LNCaP clone FGC (cell line): ENCODE measurements around the gene ATP8A2.

ENCODE experiments used
- DNase-seq: peaks from one replicate; pipeline ENCODE4 v3.0.0-alpha.2; 2011; ENCODE audit warnings: low read depth
- H3K4me3 ChIP-seq: 2 replicates; pipeline ENCODE4 v1.5.1; 2011; ENCODE audit warnings: mild to moderate bottlenecking, low read depth, low read length, control low read depth
- TF ChIP-seq, protein P1 (sequence below): IDR thresholded peaks from 2 replicates; pipeline ENCODE4 v1.5.1; 2012; ENCODE audit warnings: mild to moderate bottlenecking; ENCODE audit not compliant: control insufficient read depth, insufficient read depth; ENCODE audit errors: extremely low read depth

ATP8A2 gene

DNA sequence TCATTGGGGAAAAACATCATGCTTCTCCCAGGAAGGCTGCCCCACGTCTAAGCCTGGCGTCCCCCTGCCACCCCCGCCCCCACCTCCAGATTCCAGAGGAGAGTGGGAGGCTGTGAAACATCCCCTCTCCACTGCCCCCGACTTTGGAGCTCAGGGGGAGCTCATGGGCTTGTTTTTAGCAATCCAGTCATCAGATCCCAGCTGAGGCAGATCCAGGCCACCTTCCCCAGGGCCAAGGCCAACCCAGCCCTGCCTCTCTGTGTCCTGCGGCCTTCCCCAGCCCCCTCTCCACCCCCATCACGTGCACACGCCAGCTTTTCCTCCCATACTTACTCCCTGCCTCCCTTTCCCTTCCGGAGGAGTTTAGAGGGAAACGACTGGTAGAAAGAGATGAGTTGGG lies 641.2 kb downstream of the ATP8A2 start:
- H3K4me3 ChIP-seq = no peak overlapping the region
- DNase-seq = no peak
- TF ChIP-seq, protein P1, sequence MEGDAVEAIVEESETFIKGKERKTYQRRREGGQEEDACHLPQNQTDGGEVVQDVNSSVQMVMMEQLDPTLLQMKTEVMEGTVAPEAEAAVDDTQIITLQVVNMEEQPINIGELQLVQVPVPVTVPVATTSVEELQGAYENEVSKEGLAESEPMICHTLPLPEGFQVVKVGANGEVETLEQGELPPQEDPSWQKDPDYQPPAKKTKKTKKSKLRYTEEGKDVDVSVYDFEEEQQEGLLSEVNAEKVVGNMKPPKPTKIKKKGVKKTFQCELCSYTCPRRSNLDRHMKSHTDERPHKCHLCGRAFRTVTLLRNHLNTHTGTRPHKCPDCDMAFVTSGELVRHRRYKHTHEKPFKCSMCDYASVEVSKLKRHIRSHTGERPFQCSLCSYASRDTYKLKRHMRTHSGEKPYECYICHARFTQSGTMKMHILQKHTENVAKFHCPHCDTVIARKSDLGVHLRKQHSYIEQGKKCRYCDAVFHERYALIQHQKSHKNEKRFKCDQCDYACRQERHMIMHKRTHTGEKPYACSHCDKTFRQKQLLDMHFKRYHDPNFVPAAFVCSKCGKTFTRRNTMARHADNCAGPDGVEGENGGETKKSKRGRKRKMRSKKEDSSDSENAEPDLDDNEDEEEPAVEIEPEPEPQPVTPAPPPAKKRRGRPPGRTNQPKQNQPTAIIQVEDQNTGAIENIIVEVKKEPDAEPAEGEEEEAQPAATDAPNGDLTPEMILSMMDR = no peak

DNA sequence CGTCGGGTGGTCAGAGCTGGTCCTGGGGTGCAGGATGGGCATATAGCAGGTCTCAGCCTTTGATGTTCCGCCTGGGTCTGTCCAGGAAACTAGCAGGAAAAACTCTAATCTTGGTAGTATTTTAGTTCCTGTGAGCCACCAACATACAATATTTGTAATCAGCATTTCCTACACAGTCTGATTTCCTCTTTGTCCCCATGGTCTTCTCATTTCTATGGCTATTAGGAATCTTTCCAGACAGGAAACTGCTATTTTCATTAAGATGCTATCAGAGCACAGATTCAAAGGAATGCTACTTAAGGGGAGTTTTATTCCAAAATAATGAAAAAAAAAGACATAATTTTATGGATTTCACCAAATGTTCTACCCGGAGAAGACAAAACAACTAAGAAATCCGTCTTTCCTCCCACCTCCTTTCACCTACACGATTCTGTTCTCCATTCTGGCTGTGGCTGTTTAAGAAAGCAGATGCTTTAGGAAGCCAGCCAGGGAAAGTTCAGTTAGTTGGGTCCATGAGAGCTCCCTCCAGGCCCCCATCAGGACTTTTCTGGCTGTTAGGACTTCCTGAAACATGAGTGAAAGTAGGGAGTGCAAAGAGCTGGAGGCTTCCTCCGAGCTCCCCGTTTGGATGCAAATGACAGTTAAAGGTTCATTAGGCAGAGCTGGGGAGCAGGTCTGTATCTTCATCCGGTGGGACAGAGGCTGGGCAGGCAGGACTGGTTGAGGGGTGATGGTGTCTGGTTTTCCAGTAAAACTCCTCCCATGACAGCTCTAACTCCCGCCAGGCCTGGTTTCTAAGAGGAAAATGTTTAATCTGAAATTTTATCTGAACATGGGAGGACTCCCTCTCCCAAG lies 643.7 kb downstream of the ATP8A2 start:
- no peak for DNase-seq
- TF ChIP-seq, protein P1 = no peak
- no peak overlapping the region for H3K4me3 ChIP-seq

DNA sequence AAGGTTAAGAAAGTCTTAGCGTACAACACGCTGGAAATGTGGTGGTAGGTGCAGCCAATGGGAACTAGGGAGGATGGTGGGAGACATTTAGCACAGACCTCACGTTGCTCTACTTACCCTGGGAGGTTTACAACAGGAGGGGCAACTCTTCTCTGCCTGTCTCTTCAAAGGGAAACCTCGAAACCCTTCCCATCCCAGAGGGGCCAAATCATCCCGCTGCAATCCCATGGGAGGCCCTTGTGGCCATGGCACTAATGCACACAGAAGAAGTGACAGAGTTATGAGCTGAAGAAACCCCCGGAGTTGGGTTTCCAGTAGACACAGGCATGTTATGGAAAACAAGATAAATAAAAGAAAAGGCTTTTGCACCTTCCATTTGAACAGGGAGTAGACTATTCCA lies 644.4 kb downstream of the ATP8A2 start:
- DNase-seq = no peak
- TF ChIP-seq, protein P1 = no peak
- no peak overlapping the region for H3K4me3 ChIP-seq

DNA sequence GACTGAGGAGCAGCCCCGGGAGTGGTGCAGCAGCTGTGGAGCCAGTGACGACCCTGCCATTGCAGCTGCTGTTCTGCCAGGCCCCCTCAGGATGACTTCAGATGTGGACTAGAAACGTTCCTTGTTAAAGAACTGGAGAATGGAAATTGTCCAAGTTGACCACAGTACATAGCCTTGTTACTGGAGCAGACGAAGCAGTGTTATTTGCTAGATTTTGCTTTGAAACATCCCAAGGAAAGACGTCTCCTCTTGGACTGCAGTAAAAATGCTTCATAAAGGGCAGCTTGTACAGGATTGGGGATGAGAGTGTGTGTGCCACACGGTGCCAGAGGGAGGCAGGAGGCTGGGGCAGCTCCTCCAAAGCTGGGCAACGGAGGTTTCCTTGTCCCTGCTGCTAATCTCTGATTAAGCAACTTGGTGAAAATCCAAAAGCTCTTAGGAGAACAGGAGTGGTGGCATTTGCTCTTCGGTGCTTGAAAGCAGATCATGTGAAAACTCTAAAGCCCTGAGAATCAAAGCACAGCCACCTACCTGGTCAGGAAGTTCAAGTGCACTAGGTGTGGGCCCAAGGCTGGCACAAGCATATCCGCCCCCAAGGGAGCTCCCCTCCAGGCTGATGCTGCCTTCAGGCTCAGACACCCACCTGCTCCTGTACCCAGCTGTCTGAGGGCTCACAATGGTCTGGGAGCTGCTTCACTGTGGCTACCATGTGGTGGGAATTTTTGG lies 645.6 kb downstream of the ATP8A2 start:
- no peak overlapping the region for H3K4me3 ChIP-seq
- DNase-seq = no peak
- TF ChIP-seq, protein P1 = no peak

DNA sequence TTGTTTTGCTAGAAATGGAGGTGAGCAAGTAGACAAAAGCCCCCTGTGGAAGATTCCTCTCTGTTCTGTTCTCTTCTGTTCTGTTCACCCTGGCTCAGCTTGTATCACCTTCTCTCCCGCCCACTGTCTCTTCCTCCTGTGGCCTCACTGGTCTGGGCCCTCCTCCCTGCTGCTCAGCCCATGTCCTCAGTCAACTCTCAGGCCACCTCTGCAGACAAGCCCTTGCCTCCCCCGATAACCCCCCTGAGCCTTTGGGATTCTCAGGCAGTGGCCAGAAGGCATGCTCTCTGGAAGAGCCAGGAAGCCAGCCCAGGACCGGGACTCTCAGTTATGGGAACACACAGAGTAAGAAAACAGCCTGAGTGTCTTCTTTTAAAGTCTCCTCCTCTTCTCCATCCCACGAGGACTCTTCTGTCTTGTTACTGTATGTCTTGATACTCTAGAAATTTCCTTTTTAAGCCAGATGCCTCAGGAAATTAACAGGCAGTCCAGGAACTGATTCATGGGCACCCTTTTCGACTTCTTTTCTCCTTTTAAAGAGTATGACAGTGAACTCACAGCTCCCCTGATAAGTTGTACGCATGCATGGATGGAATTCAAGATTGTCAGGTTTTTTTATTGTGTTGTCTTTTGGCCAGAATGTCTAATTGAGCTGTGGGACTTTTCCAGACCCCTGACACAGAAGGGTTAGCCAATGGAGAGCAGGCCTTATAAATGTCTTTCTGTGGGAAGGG lies 646.3 kb downstream of the ATP8A2 start:
- no peak overlapping the region for H3K4me3 ChIP-seq
- DNase-seq = no peak
- TF ChIP-seq, protein P1 = no peak

DNA sequence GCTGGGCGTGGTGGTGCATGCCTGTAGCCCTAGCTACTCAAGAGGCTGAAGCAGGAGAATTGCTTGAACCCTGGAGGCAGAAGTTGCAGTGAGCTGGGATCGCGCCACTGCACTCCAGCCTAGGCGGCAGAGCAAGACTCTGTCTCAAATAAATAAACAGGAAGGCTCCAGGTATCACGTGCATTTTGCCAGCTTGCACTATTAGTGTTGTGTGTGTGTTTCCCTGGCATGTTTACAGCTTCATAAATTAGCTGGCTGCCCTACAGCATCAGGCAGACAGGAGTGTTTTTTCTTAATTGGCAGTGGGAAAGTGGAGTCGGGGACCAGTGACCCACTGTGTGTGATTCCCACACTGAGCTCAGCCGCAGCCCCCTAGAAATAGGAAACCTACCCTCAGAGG lies 647.5 kb downstream of the ATP8A2 start:
- TF ChIP-seq, protein P1 = no peak
- no peak overlapping the region for H3K4me3 ChIP-seq
- DNase-seq = no peak
